H9 (cell line): ENCODE data around the gene CEACAM16. TPM values are rescaled to one million over a fixed set of nuclear protein-coding genes. Genes with fewer than 3 reads are reported as not detected.

Experiments used
- DNase-seq: peaks from one replicate; pipeline ENCODE4 v3.0.0-alpha.2; 2017
- H2AFZ ChIP-seq: one replicate; pipeline ENCODE4 v1.6.1; 2013; ENCODE audit warnings: mild to moderate bottlenecking, low read length, control low read depth, moderate library complexity
- H2AK5ac ChIP-seq: 2 replicates; pipeline ENCODE4 v1.6.1; 2013; ENCODE audit warnings: low read length, control low read depth, mixed read lengths; ENCODE audit not compliant: insufficient read length
- H2BK120ac ChIP-seq: one replicate; pipeline ENCODE4 v1.6.1; 2013; ENCODE audit warnings: low read depth, mild to moderate bottlenecking, low read length, control low read depth, inconsistent platforms; ENCODE audit not compliant: poor library complexity, severe bottlenecking
- H2BK12ac ChIP-seq: 2 replicates; pipeline ENCODE4 v1.6.1; 2013; ENCODE audit warnings: low read length, control low read depth, mixed read lengths, low read depth; ENCODE audit not compliant: insufficient read length
- H2BK15ac ChIP-seq: 2 replicates; pipeline ENCODE4 v1.6.1; 2013; ENCODE audit warnings: low read depth, low read length, control low read depth
- H2BK20ac ChIP-seq: one replicate; pipeline ENCODE4 v1.6.1; 2013; ENCODE audit warnings: low read depth, mild to moderate bottlenecking, low read length, control low read depth, inconsistent platforms; ENCODE audit not compliant: poor library complexity, severe bottlenecking
- H2BK5ac ChIP-seq: 2 replicates; pipeline ENCODE4 v1.6.1; 2013; ENCODE audit warnings: low read length, control low read depth, mixed read lengths; ENCODE audit not compliant: insufficient read length
- H3K14ac ChIP-seq: 2 replicates; pipeline ENCODE4 v1.6.1; 2013; ENCODE audit warnings: low read length, control low read depth; ENCODE audit not compliant: insufficient read depth
- H3K18ac ChIP-seq: 2 replicates; pipeline ENCODE4 v1.6.1; 2013; ENCODE audit warnings: low read depth, mild to moderate bottlenecking, mixed read lengths, low read length, control low read depth; ENCODE audit not compliant: insufficient read length
- H3K23ac ChIP-seq: 2 replicates; pipeline ENCODE4 v1.6.1; 2013; ENCODE audit warnings: low read length, control low read depth, mixed read lengths, low read depth; ENCODE audit not compliant: insufficient read length
- H3K23me2 ChIP-seq: 2 replicates; pipeline ENCODE4 v1.6.1; 2013; ENCODE audit warnings: low read depth, mild to moderate bottlenecking, mixed read lengths, low read length, control low read depth; ENCODE audit not compliant: insufficient read length, poor library complexity, severe bottlenecking
- H3K27ac ChIP-seq: 2 replicates; pipeline ENCODE4 v1.5.1; 2013; ENCODE audit warnings: low read length, control low read depth, mixed read lengths, low read depth; ENCODE audit not compliant: insufficient read length
- H3K27me3 ChIP-seq: 2 replicates; pipeline ENCODE4 v1.6.1; 2013; ENCODE audit warnings: low read length, control low read depth, inconsistent platforms; ENCODE audit not compliant: insufficient read depth
- H3K4ac ChIP-seq: 2 replicates; pipeline ENCODE4 v1.6.1; 2013; ENCODE audit warnings: low read depth, mild to moderate bottlenecking, control low read depth, inconsistent platforms, low read length, moderate library complexity
- H3K4me1 ChIP-seq: 2 replicates; pipeline ENCODE4 v1.6.1; 2013; ENCODE audit warnings: low read length, control low read depth, inconsistent platforms; ENCODE audit not compliant: insufficient read depth
- H3K4me2 ChIP-seq: 2 replicates; pipeline ENCODE4 v1.6.1; 2013; ENCODE audit warnings: low read length, control low read depth, mixed read lengths; ENCODE audit not compliant: insufficient read length, insufficient read depth
- H3K56ac ChIP-seq: 2 replicates; pipeline ENCODE4 v1.6.1; 2013; ENCODE audit warnings: low read depth, mild to moderate bottlenecking, mixed read lengths, low read length, control low read depth; ENCODE audit not compliant: insufficient read length
- H3K79me1 ChIP-seq: 2 replicates; pipeline ENCODE4 v1.6.1; 2013; ENCODE audit warnings: low read depth, mild to moderate bottlenecking, moderate library complexity, low read length, control low read depth, inconsistent platforms; ENCODE audit not compliant: insufficient read depth, poor library complexity, severe bottlenecking
- H3K79me2 ChIP-seq: 2 replicates; pipeline ENCODE4 v1.6.1; 2013; ENCODE audit warnings: low read length, control low read depth, inconsistent platforms; ENCODE audit not compliant: insufficient read depth
- H3K9ac ChIP-seq: 2 replicates; pipeline ENCODE4 v1.6.1; 2013; ENCODE audit warnings: low read length, control low read depth, mixed read lengths; ENCODE audit not compliant: insufficient read length; ENCODE audit errors: extremely low read depth
- H3K9me3 ChIP-seq: one replicate; pipeline ENCODE4 v1.6.1; 2013; ENCODE audit warnings: low read depth, low read length, inconsistent platforms; ENCODE audit not compliant: control insufficient read depth
- H3T11ph ChIP-seq: one replicate; pipeline ENCODE4 v1.6.1; 2013; ENCODE audit warnings: mild to moderate bottlenecking, low read length, control low read depth, inconsistent platforms
- H4K20me1 ChIP-seq: one replicate; pipeline ENCODE4 v1.6.1; 2013; ENCODE audit not compliant: control insufficient read depth, insufficient read length, insufficient read depth
- H4K5ac ChIP-seq: 2 replicates; pipeline ENCODE4 v1.6.1; 2013; ENCODE audit warnings: low read depth, mild to moderate bottlenecking, mixed read lengths, low read length, control low read depth; ENCODE audit not compliant: insufficient read length
- H4K8ac ChIP-seq: replicated peaks from 2 replicates; pipeline ENCODE4 v1.6.1; 2013; ENCODE audit warnings: low read length, control low read depth, mixed read lengths, low read depth; ENCODE audit not compliant: insufficient read length
- H4K91ac ChIP-seq: 2 replicates; pipeline ENCODE4 v1.6.1; 2013; ENCODE audit warnings: low read depth, mild to moderate bottlenecking, moderate library complexity, mixed read lengths, low read length, control low read depth; ENCODE audit not compliant: insufficient read length
- H3K27ac Mint-ChIP-seq, 3 experiments: 2 replicates in 2 of 3; 3 replicates in 1 of 3; pipeline ENCODE4 v1.8.0; 2020 to 2021; ENCODE audit warnings: mixed read lengths in 3 of 3, mild to moderate bottlenecking in 1 of 3, moderate library complexity in 1 of 3
- H3K27me3 Mint-ChIP-seq: 2 replicates; pipeline ENCODE4 v1.8.0; 2021; ENCODE audit warnings: low read depth, mild to moderate bottlenecking, moderate library complexity, mixed read lengths
- H3K36me3 Mint-ChIP-seq, 3 experiments: 2 replicates in 2 of 3; 3 replicates in 1 of 3; pipeline ENCODE4 v1.8.0; 2020 to 2021; ENCODE audit warnings: low read depth in 3 of 3, mixed read lengths in 3 of 3; ENCODE audit not compliant: insufficient read depth in 1 of 3
- H3K4me1 Mint-ChIP-seq, 2 experiments: 2 replicates each; pipeline ENCODE4 v1.8.0; 2020; ENCODE audit warnings: mixed read lengths in 2 of 2
- H3K4me3 Mint-ChIP-seq, 2 experiments: 2 replicates in 1 of 2; 3 replicates in 1 of 2; pipeline ENCODE4 v1.8.0; 2020 to 2021; ENCODE audit warnings: mild to moderate bottlenecking in 2 of 2, mixed read lengths in 2 of 2, moderate library complexity in 1 of 2
- H3K9me3 Mint-ChIP-seq, 2 experiments: 2 replicates in 1 of 2; 3 replicates in 1 of 2; pipeline ENCODE4 v1.8.0; 2020; ENCODE audit warnings: mild to moderate bottlenecking in 2 of 2, mixed read lengths in 2 of 2, moderate library complexity in 1 of 2
- CTCF ChIP-seq: fragments of 200-600 bp; sonication (generic); conservative IDR thresholded peaks from 3 replicates; pipeline ENCODE4 v1.8.0; 2021; ENCODE audit warnings: antibody characterized with exemption, mild to moderate bottlenecking
- WGBS: extraction: QIAGEN DNeasy Blood & Tissue Kit; methylation state at CpG from one replicate; pipeline ENCODE4 v1.1.7; 2013; ENCODE audit warnings: missing lambda C conversion rate, low lambda C conversion rate, mixed read lengths; ENCODE audit not compliant: insufficient read length; ENCODE audit errors: extremely low coverage; 5-methylcytosine and 5-hydroxymethylcytosine counted together
- total RNA-seq: library from RNA; stranded (reverse); gene quantifications from 2 replicates; pipeline ENCODE4 v1.2.1, GENCODE V29; 2021

CEACAM16 gene
- total RNA-seq, 1 experiment from 2014 or later = not detected

- Histone ChIP-seq H2BK15ac (no peak overlapping the region), H3K14ac (no peak overlapping the region), H2AFZ (no peak overlapping the region), H4K91ac (no peak overlapping the region), H4K8ac (no peak overlapping the region), H3K79me1 (no peaks in the 10 kb centered on the region), H2BK12ac (no peak overlapping the region), H3K9ac (no peak overlapping the region), H2BK20ac (no peak overlapping the region), H3K23ac (no peak overlapping the region), H4K20me1 (no peaks in the 10 kb centered on the region), H4K5ac (no peak overlapping the region), H3K18ac (no peak overlapping the region), H3K23me2 (no peaks in the 10 kb centered on the region), H3K9me3 (no peaks in the 10 kb centered on the region), H3K27ac (no peak overlapping the region), H3T11ph (no peak overlapping the region), H3K56ac (no peak overlapping the region), H2AK5ac (no peak overlapping the region), H3K27me3 (no peaks in the 10 kb centered on the region; the same call in 1 of the 2 replicates), H3K79me2 (no peaks in the 10 kb centered on the region), H2BK5ac (no peak overlapping the region), H3K4me1 (no peaks in the 10 kb centered on the region), H2BK120ac (no peak overlapping the region), H3K4me2 (no peak overlapping the region), H3K4ac (no peak overlapping the region)
- H3K36me3 Mint-ChIP-seq = no peaks in the 10 kb centered on the region; a peak in 1 of 7 replicates
- no peak overlapping the region; a peak in 1 of 7 replicates for H3K27ac Mint-ChIP-seq
- WGBS = no CpG with 5 or more reads among the region's 18 CpGs
- TF ChIP-seq CTCF = no peak
- DNase-seq = no peak
- H3K9me3 Mint-ChIP-seq = no peaks in the 10 kb centered on the region
- H3K4me1 Mint-ChIP-seq = 0 out of 4 replicates have a peak, but pooled peaks cover 2% of the 10 kb centered on the region in 2 experiments
- H3K4me3 Mint-ChIP-seq = no peak overlapping the region
- peaks cover 15% of the 10 kb centered on the region for H3K27me3 Mint-ChIP-seq
Observed at GRCh38 chr19:44725251-44725650, 26.3 kb downstream of the CEACAM16 start.
